Body of pancreas (tissue), 4 donors: ENCODE measurements around the gene CDR2. TPM values are rescaled to one million over a fixed set of nuclear protein-coding genes. Genes with fewer than 3 reads are reported as not detected.
A peak's percentile ranks its signal among the peaks of the same experiment; 100 is the strongest.

Source experiments
- ATAC-seq: fragments of 150-250 bp; one replicate; pipeline ENCODE4 v1.9.1; 2016
- DNase-seq, 4 donors: peaks; one replicate each; pipeline ENCODE4 v3.0.0-alpha.2; 2019
- H3K27ac ChIP-seq, 4 donors: fragments of 200-600 bp; sonication (generic); 1 replicate in 3 of 4; 2 replicates in 1 of 4; pipeline versions ENCODE4 v1.5.1 to v1.6.1; 2016 to 2019; ENCODE audit warnings: mild to moderate bottlenecking in 1 of 4, mixed read lengths in 1 of 4, moderate library complexity in 1 of 4
- H3K27me3 ChIP-seq, 2 donors: fragments of 200-600 bp; sonication (generic); one replicate each; pipeline ENCODE4 v1.6.0; 2016; ENCODE audit warnings: mild to moderate bottlenecking in 1 of 2
- H3K36me3 ChIP-seq, 2 donors: fragments of 200-600 bp; sonication (generic); replicated peaks in 1 of 2; 2 replicates each; pipeline ENCODE4 v1.5.1; 2016; ENCODE audit warnings: low read depth in 2 of 2; ENCODE audit not compliant: insufficient read depth in 1 of 2
- H3K4me1 ChIP-seq: fragments of 200-600 bp; sonication (generic); one replicate; pipeline ENCODE4 v1.6.0; 2016
- H3K4me3 ChIP-seq, 2 donors: fragments of 200-600 bp; sonication (generic); 1 replicate in 1 of 2; 2 replicates in 1 of 2; pipeline ENCODE4 v1.5.1; 2016 to 2019
- H3K9me3 ChIP-seq, 3 donors: fragments of 200-600 bp; sonication (generic); 1 replicate in 2 of 3; 2 replicates in 1 of 3; pipeline ENCODE4 v1.5.1; 2016
- CTCF ChIP-seq, 7 experiments: fragments of 450-650 bp in 4 of 7; fragments of 200-600 bp in 3 of 7; sonication (generic) in 3 of 7; IDR thresholded peaks; one replicate each; pipeline ENCODE4 v1.5.1; 2016 to 2019; ENCODE audit warnings: antibody characterized with exemption in 7 of 7
- POLR2A ChIP-seq, 3 donors: fragments of 450-650 bp; IDR thresholded peaks; one replicate each; pipeline ENCODE4 v1.6.1; 2016; ENCODE audit warnings: antibody characterized with exemption in 3 of 3, mild to moderate bottlenecking in 2 of 3
- WGBS, 2 donors: methylation state at CpG; one replicate each; pipeline ENCODE4 v1.1.5; 2017; 5-methylcytosine and 5-hydroxymethylcytosine counted together
- intact Hi-C: fragments of 100-400 bp; cut with DNase I; formaldehyde crosslinking; loops from one replicate; pipeline ENCODE4 v1.15.1; 2023
- total RNA-seq, 2 donors: library from RNA; depleted of rRNA; stranded (reverse); fragments of >200 nt; gene quantifications; one replicate each; pipeline ENCODE4 v1.1.0, GENCODE V29; 2016

Gene CDR2
- total RNA-seq, 2 donors from 2014 or later: 15.8 to 16.8 TPM

DNA sequence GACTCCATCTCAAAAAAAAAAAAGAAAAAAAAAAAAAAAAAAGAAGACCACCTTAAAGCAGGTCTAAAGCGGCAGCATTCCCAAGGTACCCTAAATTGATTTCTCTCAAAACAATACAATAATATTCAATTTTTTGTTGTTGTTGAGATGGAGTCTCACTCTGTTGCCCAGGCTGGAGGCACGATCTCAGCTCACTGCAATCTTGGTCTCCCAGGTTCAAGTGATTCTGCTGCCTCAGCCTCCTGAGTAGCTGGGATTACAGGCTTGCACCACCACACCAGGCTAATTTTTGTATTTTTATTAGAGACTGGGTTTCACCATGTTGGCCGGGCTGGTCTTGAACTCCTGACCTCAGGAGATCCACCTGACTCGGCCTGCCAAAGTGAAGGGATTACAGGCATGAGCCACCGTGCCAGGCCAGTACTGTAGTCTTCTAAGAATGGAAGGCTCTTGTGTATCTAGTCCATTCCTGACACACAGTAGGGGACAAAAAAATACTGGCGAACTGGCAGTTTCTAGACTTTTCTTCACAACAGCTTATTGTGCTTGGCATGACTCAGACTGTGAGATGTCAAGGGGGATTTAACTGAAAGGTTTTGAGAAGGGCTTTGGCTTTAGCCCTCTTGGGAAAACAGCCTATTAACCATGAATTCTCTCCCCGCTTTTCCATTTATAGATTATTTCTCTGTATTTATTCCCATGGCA is 17.3 kb downstream of the CDR2 start:
- no peak for TF ChIP-seq POLR2A (IDR thresholded peaks at IDR 0.05)
- no peak for TF ChIP-seq CTCF (IDR thresholded peaks at IDR 0.05)
- H3K4me1 ChIP-seq: peaks cover 15% of the 10 kb centered on the region

GRCh38 chr16:22355487-22355908 is 18.9 kb downstream of the CDR2 start:
- Histone ChIP-seq H3K27me3 (no peaks in the 10 kb centered on the region), H3K9me3 (no peaks in the 10 kb centered on the region), H3K4me1 (peaks cover 15% of the 10 kb centered on the region), H3K36me3 (no peaks in the 10 kb centered on the region), H3K4me3 (no peak overlapping the region), H3K27ac (no peak overlapping the region)
- intact Hi-C loops: no loop called here
- ATAC-seq (no peak), DNase-seq (no peak)
- no peak for TF ChIP-seq POLR2A (IDR thresholded peaks at IDR 0.05)
- no peak for TF ChIP-seq CTCF (IDR thresholded peaks at IDR 0.05)

More for the DNA sequence above, 17.3 kb downstream of the CDR2 start:
- WGBS, 2 donors: 95 to 98% methylated on average over 4 to 7 of the region's 7 CpGs
- Histone ChIP-seq H3K4me3 (no peak overlapping the region), H3K36me3 (peaks cover 0 to under 1% of the 10 kb centered on the region in 2 donors), H3K9me3 (no peaks in the 10 kb centered on the region), H3K27ac (no peak overlapping the region), H3K27me3 (no peaks in the 10 kb centered on the region)
- intact Hi-C loops: no loop called here
- DNase-seq (no peak), ATAC-seq (no peak)

- H3K27me3 ChIP-seq: no peaks in the 10 kb centered on the region
- peaks cover 0 to 3% of the 10 kb centered on the region in 2 donors for H3K36me3 ChIP-seq
- WGBS, 2 donors: 35% methylated on average over 5 of the region's 5 CpGs
- peak overlapping the region; percentile 0 to 67 (median 40) for H3K27ac ChIP-seq
- H3K4me3 ChIP-seq: no peak overlapping the region
- TF ChIP-seq POLR2A (IDR thresholded peaks at IDR 0.05): no peak
- TF ChIP-seq CTCF (IDR thresholded peaks at IDR 0.05): no peak
- DNase-seq: no peak
- H3K9me3 ChIP-seq: no peaks in the 10 kb centered on the region
- H3K4me1 ChIP-seq: peaks cover 15% of the 10 kb centered on the region
- ATAC-seq: peak; percentile 74
- intact Hi-C loops: no loop called here
Observed at GRCh38 chr16:22353933-22354541, 20.4 kb downstream of the CDR2 start.

- no peaks in the 10 kb centered on the region for H3K27me3 ChIP-seq
- DNase-seq (peak in 1 of 4 donors; percentile 21), ATAC-seq (peak; percentile 47)
- peak overlapping the region; percentile 0 to 67 (median 46) for H3K27ac ChIP-seq
- TF ChIP-seq POLR2A (IDR thresholded peaks at IDR 0.05): no peak
- TF ChIP-seq CTCF (IDR thresholded peaks at IDR 0.05): no peak
- H3K4me1 ChIP-seq: peaks cover 15% of the 10 kb centered on the region
- 40 to 41% methylated on average over 3 of the region's 3 CpGs for WGBS, 2 donors
- intact Hi-C loops: no loop called here
- no peak overlapping the region for H3K4me3 ChIP-seq
- peaks cover 0 to 4% of the 10 kb centered on the region in 2 donors for H3K36me3 ChIP-seq
- no peaks in the 10 kb centered on the region for H3K9me3 ChIP-seq
Observed at GRCh38 chr16:22353191-22353919, 21.1 kb downstream of the CDR2 start.
